Stomach (tissue), 9 donors: ENCODE measurements around the gene RPL3. TPM values are rescaled to one million over a fixed set of nuclear protein-coding genes. Genes with fewer than 3 reads are reported as not detected.

Experiments used
- DNase-seq, 2 donors: peaks; one replicate each; pipeline versions ENCODE4 v3.0.0 to v3.0.0-alpha.2; 2013 to 2019
- H3K27ac ChIP-seq, 5 donors: fragments of 200-600 bp in 4 of 5; sonication (generic) in 4 of 5; one replicate each; pipeline ENCODE4 v1.5.1; 2013 to 2019; ENCODE audit warnings: mild to moderate bottlenecking in 1 of 5, moderate library complexity in 1 of 5
- H3K27me3 ChIP-seq, 3 donors: fragments of 200-600 bp; sonication (generic); one replicate each; pipeline ENCODE4 v1.5.1; 2017 to 2019; ENCODE audit warnings: mixed run types in 1 of 3
- H3K36me3 ChIP-seq, 4 donors: fragments of 200-600 bp; sonication (generic); 1 replicate in 3 of 4; 2 replicates in 1 of 4; pipeline ENCODE4 v1.5.1; 2016 to 2019
- H3K4me1 ChIP-seq, 4 donors: fragments of 200-600 bp; sonication (generic); one replicate each; pipeline ENCODE4 v1.5.1; 2016 to 2019
- H3K4me3 ChIP-seq, 4 donors: fragments of 200-600 bp; sonication (generic) in 3 of 4; one replicate each; pipeline ENCODE4 v1.5.1; 2016 to 2019; ENCODE audit warnings: mild to moderate bottlenecking in 1 of 4
- H3K9me3 ChIP-seq, 4 donors: fragments of 200-600 bp; sonication (generic); one replicate each; pipeline ENCODE4 v1.5.1; 2016 to 2019
- EP300 ChIP-seq: sonication (generic); formaldehyde crosslinking; IDR thresholded peaks from one replicate; pipeline ENCODE4 v1.6.1; 2017; ENCODE audit warnings: antibody characterized with exemption
- POLR2A ChIP-seq, 4 donors: fragments of 450-650 bp; IDR thresholded peaks; one replicate each; pipeline ENCODE4 v1.6.1; 2016; ENCODE audit warnings: antibody characterized with exemption in 4 of 4, control low read depth in 2 of 4, mild to moderate bottlenecking in 1 of 4, moderate library complexity in 1 of 4
- POLR2AphosphoS5 ChIP-seq, 3 donors: sonication (generic); formaldehyde crosslinking; IDR thresholded peaks; one replicate each; pipeline ENCODE4 v1.6.1; 2016; ENCODE audit warnings: antibody characterized with exemption in 3 of 3
- WGBS, 5 donors: extraction: QIAGEN DNeasy Blood & Tissue Kit in 3 of 5; methylation state at CpG; one replicate each; pipeline versions ENCODE4 v1.1.5 to v1.1.7; 2013 to 2018; 5-methylcytosine and 5-hydroxymethylcytosine counted together
- intact Hi-C: fragments of 100-400 bp; cut with DNase I; formaldehyde crosslinking; loops from one replicate; pipeline ENCODE4 v1.15.1; 2023; ENCODE audit warnings: low total_unique reads
- polyA plus RNA-seq, 3 donors: library from polyadenylated mRNA; stranded (reverse); fragments of 200-250 nt; gene quantifications; one replicate each; pipeline ENCODE4 v1.2.3, GENCODE V29; 2013
- total RNA-seq, 5 donors: library from RNA; depleted of rRNA; stranded (reverse); fragments of >200 nt; gene quantifications; one replicate each; pipeline versions ENCODE4 v1.1.0 to v1.2.3, GENCODE V29; 2014 to 2016
- TF ChIP-seq, protein P1 (sequence below), 7 experiments: fragments of 450-650 bp in 4 of 7; fragments of 200-600 bp in 3 of 7; sonication (generic) in 3 of 7; IDR thresholded peaks; one replicate each; pipeline ENCODE4 v1.5.1; 2016 to 2019; ENCODE audit warnings: antibody characterized with exemption in 7 of 7, control low read depth in 2 of 7, mild to moderate bottlenecking in 1 of 7
- donor health status: healthy with polysubstance abuse.
- donor health status: Bipolar disorder and iron deficiency.
- donor health status: healthy.

Gene RPL3
- total and polyA plus RNA-seq, 8 donors = 940 to 5,267 (median 2,482) TPM

DNA sequence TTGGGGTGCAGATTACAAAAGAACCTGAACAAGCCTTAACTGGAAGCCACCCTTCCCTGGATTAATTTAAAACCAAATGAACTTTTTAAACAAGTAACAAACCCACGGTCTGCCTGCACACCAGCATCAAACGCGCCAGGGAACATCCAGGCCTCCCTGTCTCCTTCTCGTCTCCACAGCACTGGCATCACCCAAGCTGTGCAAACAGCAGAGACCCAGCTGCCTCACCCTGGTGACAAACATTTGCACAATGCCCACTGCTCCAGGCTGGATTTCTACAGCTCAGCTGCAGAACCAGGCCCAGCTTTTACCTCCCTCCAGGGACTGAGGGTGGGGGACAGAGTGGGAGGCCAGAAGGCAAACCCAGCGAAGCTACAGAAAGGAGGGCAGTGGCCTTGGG is 7.0 kb downstream of the RPL3 start:
- H3K36me3 ChIP-seq = peaks cover 61 to 62% (median 61%) of the 10 kb centered on the region in 4 donors
- peak overlapping the region in 1 of 5 donors; percentile 25 for H3K27ac ChIP-seq
- H3K4me1 ChIP-seq = peaks cover 23 to 93% (median 57%) of the 10 kb centered on the region in 4 donors
- TF ChIP-seq POLR2AphosphoS5 (IDR thresholded peaks at IDR 0.05) (no peak), EP300 (no peak), POLR2A (IDR thresholded peaks at IDR 0.05) (no peak)
- TF ChIP-seq, protein P1, sequence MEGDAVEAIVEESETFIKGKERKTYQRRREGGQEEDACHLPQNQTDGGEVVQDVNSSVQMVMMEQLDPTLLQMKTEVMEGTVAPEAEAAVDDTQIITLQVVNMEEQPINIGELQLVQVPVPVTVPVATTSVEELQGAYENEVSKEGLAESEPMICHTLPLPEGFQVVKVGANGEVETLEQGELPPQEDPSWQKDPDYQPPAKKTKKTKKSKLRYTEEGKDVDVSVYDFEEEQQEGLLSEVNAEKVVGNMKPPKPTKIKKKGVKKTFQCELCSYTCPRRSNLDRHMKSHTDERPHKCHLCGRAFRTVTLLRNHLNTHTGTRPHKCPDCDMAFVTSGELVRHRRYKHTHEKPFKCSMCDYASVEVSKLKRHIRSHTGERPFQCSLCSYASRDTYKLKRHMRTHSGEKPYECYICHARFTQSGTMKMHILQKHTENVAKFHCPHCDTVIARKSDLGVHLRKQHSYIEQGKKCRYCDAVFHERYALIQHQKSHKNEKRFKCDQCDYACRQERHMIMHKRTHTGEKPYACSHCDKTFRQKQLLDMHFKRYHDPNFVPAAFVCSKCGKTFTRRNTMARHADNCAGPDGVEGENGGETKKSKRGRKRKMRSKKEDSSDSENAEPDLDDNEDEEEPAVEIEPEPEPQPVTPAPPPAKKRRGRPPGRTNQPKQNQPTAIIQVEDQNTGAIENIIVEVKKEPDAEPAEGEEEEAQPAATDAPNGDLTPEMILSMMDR (IDR thresholded peaks at IDR 0.05) = no peak
- WGBS, 5 donors = 60 to 76% (median 67%) methylated on average over 4 to 5 of the region's 5 CpGs
- H3K27me3 ChIP-seq = no peaks in the 10 kb centered on the region
- H3K4me3 ChIP-seq = no peak overlapping the region
- intact Hi-C loops = loop anchor here (5.0 kb wide), 2 partner anchors 75 to 140 kb away; no protein-coding TSS in a partner anchor
- H3K9me3 ChIP-seq = no peaks in the 10 kb centered on the region
- no peak for DNase-seq

DNA sequence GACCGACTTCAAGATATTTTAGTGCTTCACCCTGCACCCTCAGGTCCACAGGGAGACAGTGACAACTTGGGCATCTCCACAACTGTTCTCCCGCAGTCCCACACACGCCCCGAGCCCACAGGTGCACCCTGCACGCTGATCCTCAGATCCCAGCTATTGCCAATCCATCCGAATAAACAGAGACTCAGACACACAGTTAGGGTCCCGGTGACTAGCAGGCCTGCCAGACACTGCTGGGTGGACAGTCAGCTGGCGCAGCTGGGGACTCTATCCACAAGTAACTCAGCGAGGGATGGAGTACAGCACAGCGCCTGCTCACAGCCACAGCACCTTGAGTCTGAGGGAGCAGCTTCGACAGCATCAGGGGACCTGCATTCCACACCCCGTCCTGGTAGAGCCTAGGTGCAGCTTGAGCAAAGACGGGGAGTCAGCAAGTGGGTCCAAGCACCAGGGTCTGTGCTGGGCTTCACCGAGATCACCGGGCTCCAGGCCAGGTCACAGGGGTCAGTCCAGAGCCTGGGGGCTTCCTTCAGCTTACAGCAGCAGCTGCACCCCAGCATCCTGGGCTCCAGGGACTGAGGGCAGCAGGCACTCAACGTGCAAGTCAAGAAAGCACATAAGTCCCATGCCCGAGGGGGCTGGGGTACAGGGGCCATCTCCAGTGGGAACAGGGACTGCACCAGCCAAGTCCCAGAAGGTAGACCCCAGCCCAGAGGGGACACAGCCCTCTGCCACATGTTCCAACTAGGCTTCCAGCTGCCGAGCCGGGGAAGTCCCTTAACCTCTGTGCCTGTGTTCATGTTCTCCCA is 7.6 kb downstream of the RPL3 start:
- intact Hi-C loops = loop anchor here (5.0 kb wide), 2 partner anchors 74 to 139 kb away; no protein-coding TSS in a partner anchor
- H3K4me3 ChIP-seq = no peak overlapping the region
- peaks cover 54 to 56% (median 55%) of the 10 kb centered on the region in 4 donors for H3K36me3 ChIP-seq
- H3K27ac ChIP-seq = peak overlapping the region in 1 of 5 donors; percentile 32
- 83 to 95% (median 86%) methylated on average over 10 to 19 of the region's 19 CpGs for whole genome bisulfite sequencing, 5 donors
- no peaks in the 10 kb centered on the region for H3K27me3 ChIP-seq
- H3K4me1 ChIP-seq = peaks cover 16 to 87% (median 51%) of the 10 kb centered on the region in 4 donors
- DNase-seq = no peak
- TF ChIP-seq, protein P1 (IDR thresholded peaks at IDR 0.05) = no peak
- no peak for TF ChIP-seq POLR2A (IDR thresholded peaks at IDR 0.05)
- TF ChIP-seq POLR2AphosphoS5 (IDR thresholded peaks at IDR 0.05) = no peak
- no peak for TF ChIP-seq EP300
- no peaks in the 10 kb centered on the region for H3K9me3 ChIP-seq

DNA sequence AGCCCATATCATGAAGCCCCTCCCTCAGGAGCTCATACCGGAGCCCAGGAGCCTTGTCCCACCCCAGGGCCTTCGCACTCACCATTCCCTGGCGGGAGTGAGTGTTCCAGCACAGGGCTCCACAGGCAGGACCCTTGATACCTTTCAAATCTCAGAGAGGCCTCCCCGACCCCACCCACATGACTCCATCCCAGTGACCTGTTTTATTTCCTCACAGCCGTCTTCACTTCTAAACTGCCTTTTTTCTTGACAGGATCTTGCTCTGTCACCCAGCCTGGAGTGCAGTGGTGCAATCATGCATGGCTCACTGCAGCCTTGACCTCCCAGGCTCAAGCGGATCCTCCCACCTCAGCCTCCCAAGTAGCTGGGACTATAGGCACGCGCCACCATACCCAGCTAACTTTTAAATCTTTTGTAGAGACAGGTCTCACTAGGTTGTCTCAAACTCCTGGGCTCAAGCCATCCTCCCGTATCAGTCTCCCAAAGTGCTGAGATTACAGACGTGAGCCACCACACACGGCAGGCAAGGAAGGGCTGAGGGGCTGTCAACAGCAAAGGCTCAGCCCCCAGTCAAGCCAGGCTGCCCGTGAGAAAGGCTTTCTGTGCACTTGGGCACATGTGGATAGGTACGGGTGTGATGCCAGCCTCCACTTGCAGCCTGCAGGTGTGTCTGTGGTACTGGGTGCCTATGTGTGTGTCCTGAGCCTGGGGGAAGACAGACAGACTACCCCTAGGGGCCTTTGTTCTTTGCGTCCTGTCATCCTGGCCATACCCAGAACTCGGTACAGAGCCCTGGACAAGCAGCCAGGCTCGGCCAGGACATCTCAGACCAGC is 9.3 kb downstream of the RPL3 start:
- no peaks in the 10 kb centered on the region for H3K9me3 ChIP-seq
- peak overlapping the region in 3 of 5 donors; percentile 0 to 76 (median 74) for H3K27ac ChIP-seq
- peaks cover under 1 to 70% (median 34%) of the 10 kb centered on the region in 4 donors for H3K4me1 ChIP-seq
- H3K36me3 ChIP-seq = peaks cover 38 to 39% (median 38%) of the 10 kb centered on the region in 4 donors
- 68 to 78% (median 74%) methylated on average over 13 to 16 of the region's 16 CpGs for WGBS, 5 donors
- intact Hi-C loops = loop anchor here (5.0 kb wide), 2 partner anchors 73 to 138 kb away; no protein-coding TSS in a partner anchor
- no peaks in the 10 kb centered on the region for H3K27me3 ChIP-seq
- TF ChIP-seq, protein P1 (IDR thresholded peaks at IDR 0.05) = no peak
- TF ChIP-seq POLR2A (IDR thresholded peaks at IDR 0.05) = no peak
- DNase-seq = no peak
- H3K4me3 ChIP-seq = no peak overlapping the region

DNA sequence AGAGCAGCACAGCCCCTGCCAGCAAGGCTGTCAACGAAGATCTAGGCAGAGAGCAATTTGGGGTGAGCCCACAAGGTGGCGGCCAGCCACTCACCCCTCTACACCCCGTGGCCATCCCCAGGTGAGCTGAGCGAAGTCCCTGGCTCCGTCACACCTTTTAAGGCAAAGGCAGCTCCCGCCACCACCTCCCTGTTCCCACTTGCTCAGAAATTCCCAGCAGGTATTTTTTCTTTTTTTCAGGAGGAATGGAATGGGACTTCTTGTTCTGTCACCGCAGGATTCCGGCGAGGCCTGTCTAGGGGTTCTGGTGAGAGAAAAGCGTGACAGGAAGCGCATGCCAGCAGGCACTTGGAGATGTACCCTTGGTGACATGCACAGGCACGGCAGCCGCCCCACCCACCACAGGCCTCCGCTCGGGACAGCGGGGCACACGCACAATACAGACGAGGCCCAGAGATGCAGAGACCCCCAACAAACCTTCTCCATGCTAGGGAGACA is 10.0 kb downstream of the RPL3 start:
- Histone ChIP-seq H3K4me3 (no peak overlapping the region), H3K4me1 (peaks cover 0 to 63% (median 30%) of the 10 kb centered on the region in 4 donors), H3K27ac (peak overlapping the region in 4 of 5 donors; percentile 58 to 76 (median 72)), H3K36me3 (peaks cover 31 to 32% (median 31%) of the 10 kb centered on the region in 4 donors), H3K27me3 (no peaks in the 10 kb centered on the region), H3K9me3 (no peaks in the 10 kb centered on the region)
- DNase-seq = no peak
- whole genome bisulfite sequencing, 5 donors = 69 to 87% (median 71%) methylated on average over 18 of the region's 18 CpGs
- intact Hi-C loops = no loop called here
- TF ChIP-seq EP300 = no peak
- TF ChIP-seq, protein P1 (IDR thresholded peaks at IDR 0.05) = peak in 1 of 7 experiments; percentile 12
